Measurements from ENCODE around the gene SREBF1. TPM values are rescaled to one million over a fixed set of nuclear protein-coding genes. Genes with fewer than 3 reads are reported as not detected.

SREBF1 gene
- polyA plus RNA-seq, 1 experiment, result 13.6 TPM

- Histone ChIP-seq H3K27me3 (ENCODE audit: control insufficient read depth, insufficient read depth, low read length) (no peaks in the 10 kb centered on the region), H3K4me3 (ENCODE audit: low read depth, low read length) (no peak overlapping the region), H3K9me3 (ENCODE audit: control insufficient read depth, insufficient read depth, low read length) (no peaks in the 10 kb centered on the region; the same call in 1 of the 2 replicates), H3K27ac (ENCODE audit: low read depth, low read length) (no peak overlapping the region)
- ChIA-PET POLR2A (no interaction called here), CTCF (no interaction called here)
- TF ChIP-seq CTCF (IDR thresholded peaks at IDR 0.05; ENCODE audit: low read depth, low read length), result no peak
- DNase-seq (ENCODE audit: low read depth, low spot score), result no peak
These were observed 9.9 kb upstream of the SREBF1 start for GRCh38 chr17:17846645-17847044.

GRCh38 chr17:17846003-17846402, 9.2 kb upstream of the SREBF1 start:
- no peak overlapping the region for H3K27ac ChIP-seq (ENCODE audit: low read depth, low read length)
- no peaks in the 10 kb centered on the region; the same call in 1 of the 2 replicates for H3K9me3 ChIP-seq (ENCODE audit: control insufficient read depth, insufficient read depth, low read length)
- DNase-seq (ENCODE audit: low read depth, low spot score), result no peak
- ChIA-PET POLR2A (no interaction called here), CTCF (no interaction called here)
- TF ChIP-seq CTCF (IDR thresholded peaks at IDR 0.05; ENCODE audit: low read depth, low read length), result no peak
- no peak overlapping the region for H3K4me3 ChIP-seq (ENCODE audit: low read depth, low read length)
- no peaks in the 10 kb centered on the region for H3K27me3 ChIP-seq (ENCODE audit: control insufficient read depth, insufficient read depth, low read length)

- no peak for TF ChIP-seq CTCF (IDR thresholded peaks at IDR 0.05; ENCODE audit: low read depth, low read length)
- no peak for DNase-seq (ENCODE audit: low read depth, low spot score)
- ChIA-PET POLR2A (no interaction called here), CTCF (no interaction called here)
- no peaks in the 10 kb centered on the region for H3K27me3 ChIP-seq (ENCODE audit: control insufficient read depth, insufficient read depth, low read length)
- no peak overlapping the region for H3K4me3 ChIP-seq (ENCODE audit: low read depth, low read length)
- H3K27ac ChIP-seq (ENCODE audit: low read depth, low read length), result no peak overlapping the region
- H3K9me3 ChIP-seq (ENCODE audit: control insufficient read depth, insufficient read depth, low read length), result no peaks in the 10 kb centered on the region; the same call in 1 of the 2 replicates
These were observed 8.4 kb upstream of the SREBF1 start for GRCh38 chr17:17845046-17845775.

GRCh38 chr17:17844500-17844899, 7.7 kb upstream of the SREBF1 start:
- TF ChIP-seq CTCF (IDR thresholded peaks at IDR 0.05; ENCODE audit: low read depth, low read length), result no peak

GRCh38 chr17:17844079-17844478, 7.3 kb upstream of the SREBF1 start:
- POLR2A ChIA-PET, result no interaction called here
- DNase-seq (ENCODE audit: low read depth, low spot score), result no peak
- CTCF ChIA-PET, result no interaction called here
- H3K27me3 ChIP-seq (ENCODE audit: control insufficient read depth, insufficient read depth, low read length), result no peaks in the 10 kb centered on the region
- H3K4me3 ChIP-seq (ENCODE audit: low read depth, low read length), result no peak overlapping the region
- H3K9me3 ChIP-seq (ENCODE audit: control insufficient read depth, insufficient read depth, low read length), result no peaks in the 10 kb centered on the region; the same call in 1 of the 2 replicates
- H3K27ac ChIP-seq (ENCODE audit: low read depth, low read length), result no peak overlapping the region
- TF ChIP-seq CTCF (IDR thresholded peaks at IDR 0.05; ENCODE audit: low read depth, low read length), result no peak

More at GRCh38 chr17:17844500-17844899, 7.7 kb upstream of the SREBF1 start:
- CTCF ChIA-PET, result no interaction called here
- no peaks in the 10 kb centered on the region for H3K27me3 ChIP-seq (ENCODE audit: control insufficient read depth, insufficient read depth, low read length)
- H3K27ac ChIP-seq (ENCODE audit: low read depth, low read length), result no peak overlapping the region
- POLR2A ChIA-PET, result no interaction called here
- H3K9me3 ChIP-seq (ENCODE audit: control insufficient read depth, insufficient read depth, low read length), result no peaks in the 10 kb centered on the region; the same call in 1 of the 2 replicates
- DNase-seq (ENCODE audit: low read depth, low spot score), result no peak
- H3K4me3 ChIP-seq (ENCODE audit: low read depth, low read length), result no peak overlapping the region

All from AG04450 (cell line).